ENCODE measurements around the gene GJA3. TPM values are rescaled to one million over a fixed set of nuclear protein-coding genes. Genes with fewer than 3 reads are reported as not detected.

Gene GJA3
- polyA plus RNA-seq, 1 experiment, result 0.13 TPM

- Histone ChIP-seq H3K36me3 (ENCODE audit: control insufficient read depth, insufficient read depth, low read length) (no peaks in the 10 kb centered on the region), H3K4me3 (ENCODE audit: low read depth, low read length) (no peak overlapping the region), H3K27me3 (ENCODE audit: control insufficient read depth, insufficient read depth, low read length) (peaks cover 43% of the 10 kb centered on the region)
- TF ChIP-seq CTCF (IDR thresholded peaks at IDR 0.05; ENCODE audit: insufficient read depth, low read depth, low read length), result no peak
- CTCF ChIA-PET, result interaction anchor here (1.4 to 3.5 kb wide), 2 partner anchors 8 to 735 kb away, joined by 6 to 21 read pairs; no protein-coding TSS in a partner anchor
- POLR2A ChIA-PET, result no interaction called here
- DNase-seq (ENCODE audit: low read depth), result no peak
Measured at GRCh38 chr13:20190076-20190475, 29.2 kb upstream of the GJA3 start.

GRCh38 chr13:20188667-20189553 is 28.1 kb upstream of the GJA3 start:
- POLR2A ChIA-PET, result no interaction called here
- no peak overlapping the region for H3K4me3 ChIP-seq (ENCODE audit: low read depth, low read length)
- TF ChIP-seq CTCF (IDR thresholded peaks at IDR 0.05; ENCODE audit: insufficient read depth, low read depth, low read length), result no peak
- CTCF ChIA-PET, result interaction anchor here (2.4 to 3.5 kb wide), 2 partner anchors 7 to 9 kb away, joined by 9 to 21 read pairs; no protein-coding TSS in a partner anchor
- H3K36me3 ChIP-seq (ENCODE audit: control insufficient read depth, insufficient read depth, low read length), result no peaks in the 10 kb centered on the region
- no peak for DNase-seq (ENCODE audit: low read depth)
- peaks cover 40% of the 10 kb centered on the region for H3K27me3 ChIP-seq (ENCODE audit: control insufficient read depth, insufficient read depth, low read length)

GRCh38 chr13:20186771-20187170 is 25.9 kb upstream of the GJA3 start:
- TF ChIP-seq CTCF (IDR thresholded peaks at IDR 0.05; ENCODE audit: insufficient read depth, low read depth, low read length), result no peak
- POLR2A ChIA-PET, result no interaction called here
- Histone ChIP-seq H3K27me3 (ENCODE audit: control insufficient read depth, insufficient read depth, low read length) (peaks cover 29% of the 10 kb centered on the region), H3K4me3 (ENCODE audit: low read depth, low read length) (no peak overlapping the region), H3K36me3 (ENCODE audit: control insufficient read depth, insufficient read depth, low read length) (no peaks in the 10 kb centered on the region)
- DNase-seq (ENCODE audit: low read depth), result no peak
- CTCF ChIA-PET, result interaction anchor here (1.6 to 2.4 kb wide), 2 partner anchors 11 to 15 kb away, joined by 3 to 9 read pairs; no protein-coding TSS in a partner anchor

- ChIA-PET POLR2A (no interaction called here), CTCF (interaction anchor here (0.7 to 1.4 kb wide), 3 partner anchors 9 to 12 kb away, joined by 4 to 8 read pairs (median 4); no protein-coding TSS in a partner anchor)
- no peak for TF ChIP-seq CTCF (IDR thresholded peaks at IDR 0.05; ENCODE audit: insufficient read depth, low read depth, low read length)
- H3K36me3 ChIP-seq (ENCODE audit: control insufficient read depth, insufficient read depth, low read length), result no peaks in the 10 kb centered on the region
- H3K4me3 ChIP-seq (ENCODE audit: low read depth, low read length), result no peak overlapping the region
- peaks cover 24% of the 10 kb centered on the region for H3K27me3 ChIP-seq (ENCODE audit: control insufficient read depth, insufficient read depth, low read length)
- no peak for DNase-seq (ENCODE audit: low read depth)
Measured at GRCh38 chr13:20185366-20186056, 24.7 kb upstream of the GJA3 start.

Data from BJ (cell line).